ENCODE measurements around the gene KCNQ2.

- TF ChIP-seq CTCF (IDR thresholded peaks at IDR 0.05; ENCODE audit: low read depth, low read length) (no peak), EZH2phosphoT487 (IDR thresholded peaks at IDR 0.05; ENCODE audit: low read depth) (no peak)
Measured at GRCh38 chr20:63459070-63459380, 13.4 kb downstream of the KCNQ2 start.

All from OCI-LY3 (cell line).